ENCODE results near the gene WNK3.
"Not testable (repeated sequence)": the region's sequence is repeated elsewhere in the genome, so short reads cannot be mapped to it uniquely, and the experiment has no call there.

Gene WNK3

DNA sequence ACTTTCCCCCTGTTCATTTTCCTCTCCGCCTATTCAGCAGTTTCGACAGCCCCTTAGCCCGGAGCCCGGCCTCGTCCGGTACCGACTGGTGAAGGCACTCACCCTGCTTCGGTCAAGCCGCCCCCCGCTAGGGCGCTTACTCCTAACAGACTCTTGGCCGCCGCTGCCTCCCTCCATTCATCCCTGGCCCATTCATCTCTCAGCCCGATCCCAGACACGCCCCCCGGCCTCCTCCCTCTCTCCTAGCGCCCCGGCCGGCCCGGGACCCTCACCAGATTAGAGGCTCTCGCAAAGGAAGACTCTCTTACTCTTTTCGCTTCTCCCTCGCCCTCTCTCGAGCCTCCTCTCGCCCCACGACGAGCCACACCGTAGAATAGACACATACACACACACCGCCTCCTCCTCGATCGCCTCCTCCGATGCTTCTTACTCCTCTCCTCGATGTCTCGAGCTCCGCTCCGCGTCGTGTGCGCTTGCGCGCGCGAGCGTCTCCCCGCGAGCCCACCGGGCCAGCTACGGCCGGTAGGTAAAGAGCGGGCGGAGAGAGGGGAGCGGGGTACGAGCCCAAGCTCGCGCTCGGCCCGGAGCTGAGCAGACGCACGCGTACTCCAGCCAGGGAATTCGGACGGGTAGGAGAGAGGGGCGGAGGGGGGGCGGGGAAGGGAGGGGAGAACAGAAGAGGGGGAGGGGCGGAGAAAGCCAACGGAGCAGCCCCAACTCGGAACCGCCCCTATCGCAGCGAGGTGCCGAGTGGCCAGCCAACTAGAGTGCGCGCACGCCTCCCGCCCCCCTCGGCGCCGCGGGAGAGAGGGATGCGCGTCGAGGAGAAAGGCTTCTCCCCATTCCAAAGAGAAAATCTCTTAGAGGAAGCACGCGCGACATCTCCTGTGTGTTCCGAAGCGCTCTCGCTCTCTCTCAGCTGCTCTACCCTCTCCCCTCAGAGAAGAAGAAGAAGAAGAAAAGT, at the start of gene WNK3:
Gene WNK3, minus strand, starts transcription at position 633 of the 964 bp plus-strand sequence.
- DNase-seq (ENCODE audit: low spot score): peak; percentile 57

DNA sequence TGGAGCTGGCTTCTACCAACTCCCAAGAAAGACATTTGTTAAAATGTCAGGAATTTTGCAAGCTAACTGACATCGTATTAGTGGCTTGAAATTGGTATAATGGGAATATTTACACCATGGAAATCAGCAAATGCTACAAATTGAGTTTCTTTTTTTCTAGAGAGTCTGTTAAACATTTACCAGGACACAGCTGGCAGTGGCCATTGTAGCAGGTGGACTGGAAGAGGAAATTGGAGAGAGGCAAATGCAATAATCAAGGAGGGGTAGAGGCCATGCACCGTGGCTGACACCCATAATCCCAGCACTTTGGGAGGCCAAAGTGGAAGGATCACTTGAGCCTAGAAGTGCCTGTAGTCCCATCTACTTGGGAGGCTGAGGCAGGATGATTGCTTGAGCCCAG, 49.4 kb upstream of the WNK3 start:
- DNase-seq (ENCODE audit: low spot score): no peak

DNA sequence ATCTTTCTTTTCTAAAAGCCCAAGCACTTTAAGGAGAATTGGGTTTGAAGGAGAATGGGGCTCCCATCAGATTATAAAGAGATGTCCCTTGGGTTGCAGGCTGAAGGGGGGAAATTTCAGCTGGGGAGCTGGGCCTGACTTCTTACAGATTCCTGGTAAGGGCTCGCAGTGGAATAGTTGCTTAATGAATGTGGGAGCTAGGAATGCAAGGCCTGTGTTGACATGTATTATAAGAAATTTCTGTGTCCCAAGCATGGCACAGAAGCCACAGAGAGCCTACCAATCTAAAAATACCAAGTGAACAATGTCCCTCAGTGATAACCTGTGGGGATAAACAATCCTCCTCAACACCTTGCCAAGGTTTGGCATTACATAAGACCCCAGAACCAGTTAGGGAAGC, 39.3 kb upstream of the WNK3 start:
- DNase-seq (ENCODE audit: low spot score): no peak

DNA sequence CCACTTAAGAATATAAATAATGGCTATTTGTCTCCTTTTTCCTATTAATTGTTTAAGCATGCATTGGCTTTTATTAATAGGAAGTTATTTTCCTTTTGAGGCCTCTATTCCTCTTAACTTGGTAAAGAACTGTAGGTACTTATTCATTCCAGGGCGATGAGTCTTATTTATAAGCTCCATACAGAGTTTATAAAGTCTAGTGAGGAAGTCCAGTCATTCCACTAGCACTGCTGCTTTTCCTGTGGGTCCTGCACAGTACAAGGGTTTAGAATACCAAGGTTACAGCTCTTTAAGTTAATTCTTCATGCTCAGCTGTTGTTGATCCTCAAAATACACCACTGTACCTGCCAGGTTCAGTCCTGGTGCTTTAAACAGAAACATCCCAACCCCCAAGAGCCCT, 28.5 kb upstream of the WNK3 start:
- DNase-seq (ENCODE audit: low spot score): no peak

DNA sequence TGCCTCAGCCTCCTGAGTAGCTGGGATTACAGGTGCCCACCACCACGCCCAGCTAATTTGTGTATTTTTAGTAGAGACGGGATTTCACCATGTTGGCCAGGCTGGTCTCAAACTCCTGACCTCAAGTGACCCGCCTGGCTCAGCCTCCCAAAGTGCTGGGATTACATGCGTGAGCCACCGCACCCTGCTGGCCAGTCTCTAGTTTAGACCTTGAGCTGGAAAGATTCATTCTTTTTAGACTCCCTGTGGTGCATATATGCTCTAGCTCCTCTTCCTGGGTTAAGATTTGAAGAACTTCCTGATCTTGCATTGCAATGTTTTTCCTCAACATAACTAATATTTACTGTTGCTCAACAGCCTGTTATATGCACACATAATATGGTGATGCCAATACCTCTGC, 26.8 kb upstream of the WNK3 start:
- not testable (repeated sequence) for DNase-seq (ENCODE audit: low spot score)

DNA sequence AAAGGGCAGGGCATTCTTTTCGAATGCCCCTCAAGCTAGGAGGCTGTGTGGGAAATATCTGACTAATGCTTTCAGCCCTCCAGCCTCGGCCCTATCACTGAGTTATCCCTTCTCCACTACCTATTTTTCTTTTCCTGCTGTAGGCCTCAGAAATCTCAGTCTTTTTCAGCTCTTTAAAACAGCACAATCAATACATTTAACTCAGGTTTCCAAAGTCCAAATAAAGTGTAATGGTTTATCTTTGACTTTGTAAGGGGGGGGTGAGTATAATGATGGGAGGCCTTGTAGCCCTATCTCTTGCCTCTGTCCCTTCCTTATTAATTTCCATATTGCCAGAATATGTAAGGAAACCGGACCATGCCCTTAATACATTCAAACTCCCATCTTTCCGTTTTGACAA, 1.6 kb upstream of the WNK3 start:
- no peak for DNase-seq (ENCODE audit: low spot score)

DNA sequence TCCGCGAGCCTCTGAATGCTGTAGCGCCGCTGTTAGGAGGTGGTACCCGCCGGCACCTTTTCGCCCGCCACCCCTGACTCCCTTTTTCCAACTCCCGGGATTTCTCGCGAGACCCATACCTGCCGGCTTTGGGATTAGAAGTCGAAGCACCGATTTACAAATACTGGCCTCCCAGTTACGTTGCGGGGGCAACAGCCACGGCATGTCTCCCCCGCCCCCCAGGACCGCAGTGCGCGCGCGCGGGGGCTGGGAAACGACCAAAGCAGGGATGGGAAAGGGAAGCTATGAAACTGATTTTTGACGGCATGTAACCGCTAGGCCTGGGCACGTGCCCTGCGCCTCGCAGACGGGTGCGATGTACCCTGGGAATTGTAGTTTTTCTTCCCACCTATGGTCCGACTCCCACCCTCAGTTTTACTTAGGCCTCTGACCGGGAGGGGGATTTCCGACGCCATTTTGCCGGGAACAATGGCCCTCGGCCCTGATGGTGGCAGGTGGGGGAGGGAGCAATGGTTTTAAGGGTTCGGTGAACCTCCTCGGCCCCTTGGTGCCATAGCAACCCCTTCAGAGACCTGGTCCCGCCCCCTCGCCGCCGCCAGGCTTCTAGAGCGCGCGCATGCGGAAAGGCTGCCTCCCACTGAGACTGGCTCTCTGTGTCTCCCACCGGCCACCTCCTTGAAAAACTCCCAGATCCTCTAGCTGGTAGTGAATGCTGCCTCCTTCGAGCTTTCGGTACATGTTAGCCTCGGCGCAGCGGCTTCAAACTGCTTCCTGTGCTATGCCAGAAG, 772 bp upstream of the WNK3 start:
- peak; percentile 21 for DNase-seq (ENCODE audit: low spot score)

DNA sequence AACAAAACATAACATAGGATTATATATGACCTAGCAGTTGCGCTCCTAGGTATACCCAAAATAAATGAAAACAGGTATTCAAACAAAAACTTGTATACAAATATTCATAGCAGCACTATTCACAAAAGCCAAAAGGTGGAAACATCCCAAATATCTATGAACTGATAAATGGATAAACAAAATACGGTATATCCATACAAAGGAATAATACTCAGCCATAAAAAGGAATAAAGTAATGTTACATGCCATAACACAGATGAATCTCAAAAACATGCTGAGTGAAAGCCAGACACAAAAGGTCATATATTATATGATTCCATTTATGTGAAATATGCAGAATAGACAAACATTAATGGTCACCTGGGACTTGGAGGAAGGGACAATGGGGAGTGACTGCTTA, 5.2 kb downstream of the WNK3 start:
- DNase-seq (ENCODE audit: low spot score): no peak

DNA sequence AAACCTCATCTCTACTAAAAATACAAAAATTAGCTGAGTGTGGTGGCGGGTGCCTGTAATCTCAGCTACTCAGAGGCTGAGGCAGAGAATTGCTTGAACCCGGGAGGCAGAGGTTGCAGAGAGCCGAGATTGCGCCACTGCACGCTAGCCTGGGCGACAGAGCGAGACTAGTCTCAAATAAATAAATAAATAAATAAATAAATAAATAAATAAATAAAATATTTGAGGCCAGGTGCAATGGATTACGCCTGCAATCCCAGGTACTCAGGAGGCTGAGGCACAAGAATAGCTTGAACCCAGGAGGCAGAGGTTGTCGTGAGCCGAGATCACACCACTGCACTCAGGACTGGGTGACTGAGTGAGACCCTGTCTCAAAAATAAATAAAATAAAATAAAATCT, 20.5 kb downstream of the WNK3 start:
- DNase-seq (ENCODE audit: low spot score): not testable (repeated sequence)

DNA sequence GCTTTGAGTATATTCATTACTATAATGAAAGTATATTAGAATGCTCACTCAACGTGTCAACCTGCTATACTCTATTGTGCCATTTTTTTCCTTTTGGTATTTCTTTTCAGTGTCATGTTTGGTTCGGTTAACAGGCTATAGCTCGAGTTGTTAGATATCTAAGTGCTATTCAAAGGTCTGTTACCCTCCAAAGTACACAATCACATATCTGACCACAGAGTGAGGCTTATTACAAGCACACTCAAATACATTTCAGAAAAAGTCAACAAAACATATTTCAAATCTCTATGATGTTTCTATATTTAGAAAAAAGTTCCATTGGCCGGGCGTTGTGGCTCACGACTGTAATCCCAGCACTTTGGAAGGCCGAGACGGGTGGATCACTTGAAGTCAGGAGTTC, 32.8 kb downstream of the WNK3 start:
- no peak for DNase-seq (ENCODE audit: low spot score)

DNA sequence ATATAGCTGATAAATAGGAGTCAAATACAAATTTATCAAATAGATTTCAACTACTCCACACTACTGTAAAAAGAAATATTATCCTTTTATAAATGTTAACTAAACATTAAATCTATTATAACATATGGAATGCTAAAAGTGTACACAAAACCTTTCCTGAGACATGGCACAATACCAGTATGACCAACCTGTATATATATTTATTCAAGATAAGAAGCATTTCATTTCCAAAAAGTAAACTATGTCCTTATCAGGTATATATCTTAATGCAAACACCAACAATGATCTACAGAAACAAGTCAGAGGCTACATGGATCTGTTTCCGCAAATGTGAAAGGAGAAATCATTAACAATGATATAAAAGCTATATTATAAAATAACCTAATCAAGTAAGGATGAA, 37.8 kb downstream of the WNK3 start:
- DNase-seq (ENCODE audit: low spot score): no peak

DNA sequence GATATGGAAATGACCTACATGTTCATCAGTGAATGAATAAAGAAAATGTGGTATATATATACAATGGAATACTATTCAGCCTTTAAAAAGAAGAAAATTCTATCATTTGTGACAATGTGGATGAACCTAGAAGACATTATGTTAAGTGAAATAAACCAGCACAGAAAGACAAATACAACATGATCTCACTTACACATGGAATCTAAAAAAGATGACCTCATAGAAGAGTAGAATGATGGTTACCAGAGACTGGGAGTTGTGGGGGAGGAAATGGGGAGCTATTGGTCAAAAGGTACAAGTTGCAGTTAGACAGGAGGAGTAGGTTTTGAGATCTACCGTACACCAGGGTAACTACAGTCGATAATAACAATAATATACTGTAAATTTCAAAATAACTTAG, 51.5 kb downstream of the WNK3 start:
- no peak for DNase-seq (ENCODE audit: low spot score)

DNA sequence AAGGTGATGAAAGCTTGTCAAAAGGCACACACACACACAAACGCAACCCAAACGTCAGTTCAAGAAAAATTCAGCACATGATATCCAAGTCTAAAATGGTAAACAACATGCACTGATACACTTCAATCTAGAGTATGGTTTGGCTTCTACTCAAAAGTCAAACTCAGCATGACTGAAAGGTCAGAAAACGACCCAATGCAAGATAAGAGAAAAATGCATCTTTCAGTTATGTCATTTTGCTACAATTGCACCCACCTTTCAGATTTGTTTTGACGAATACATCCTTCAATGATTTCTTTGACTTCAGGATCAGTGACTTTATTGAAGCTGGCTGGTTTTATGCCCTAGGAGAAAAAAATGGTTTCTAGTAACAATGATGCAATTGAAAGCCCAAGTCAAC, 56.3 kb downstream of the WNK3 start:
- DNase-seq (ENCODE audit: low spot score): peak; percentile 50

DNA sequence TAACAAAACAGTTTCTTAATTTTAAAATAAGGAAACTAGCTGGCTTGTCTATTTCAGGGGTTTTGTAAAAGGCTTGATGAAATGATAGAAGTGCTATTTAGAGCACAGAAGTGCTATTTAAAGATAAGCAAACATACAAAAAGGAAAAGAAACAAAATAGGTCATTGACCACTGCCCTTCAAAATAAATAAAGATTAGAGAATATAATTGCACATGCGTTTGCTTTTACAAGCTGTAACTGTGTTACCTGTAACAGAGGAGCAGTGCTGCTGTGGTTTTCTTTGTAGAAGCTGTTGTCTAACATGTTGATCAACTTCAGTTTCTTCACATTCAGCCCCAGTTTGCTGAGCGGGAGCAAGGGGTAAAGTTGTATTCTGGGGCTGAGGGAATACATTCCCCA, 63.5 kb downstream of the WNK3 start:
- no peak for DNase-seq (ENCODE audit: low spot score)

DNA sequence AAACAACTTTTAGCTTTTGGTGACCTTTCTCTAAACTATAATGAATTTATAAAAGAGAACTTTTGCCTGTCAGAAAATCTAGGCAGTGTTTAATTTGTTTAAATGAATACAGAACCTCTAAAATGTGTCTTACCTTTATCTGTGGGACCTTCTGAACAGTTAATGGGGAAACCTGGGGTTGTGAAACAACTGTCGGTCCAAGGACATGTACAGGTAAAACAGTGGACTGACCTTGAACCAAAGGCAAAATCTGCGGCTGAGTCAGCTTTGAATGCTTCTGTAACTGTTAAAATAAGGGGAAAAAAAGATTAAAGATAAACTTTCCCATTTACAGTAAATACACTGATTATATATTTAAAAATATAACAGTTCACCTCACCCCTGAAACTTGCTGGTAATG, 65.1 kb downstream of the WNK3 start:
- no peak for DNase-seq (ENCODE audit: low spot score)

DNA sequence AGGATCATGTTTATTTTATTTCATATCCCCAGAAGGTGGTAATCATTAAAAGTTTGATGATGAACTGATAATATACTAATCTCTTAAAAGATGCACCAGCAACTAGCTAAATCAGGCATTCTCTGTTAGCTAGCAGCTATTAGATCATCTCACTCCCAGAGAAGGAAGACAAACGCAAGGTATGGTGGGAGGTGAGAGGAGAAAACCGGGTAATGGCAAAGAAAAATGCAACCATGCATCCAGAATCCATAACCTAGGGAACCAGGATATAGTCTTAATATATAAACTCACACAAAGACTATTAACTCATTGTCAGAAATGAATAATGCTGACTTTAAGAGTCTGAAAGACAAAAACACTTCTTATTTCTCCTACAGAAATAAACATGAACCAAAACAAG, 66.1 kb downstream of the WNK3 start:
- DNase-seq (ENCODE audit: low spot score): no peak

DNA sequence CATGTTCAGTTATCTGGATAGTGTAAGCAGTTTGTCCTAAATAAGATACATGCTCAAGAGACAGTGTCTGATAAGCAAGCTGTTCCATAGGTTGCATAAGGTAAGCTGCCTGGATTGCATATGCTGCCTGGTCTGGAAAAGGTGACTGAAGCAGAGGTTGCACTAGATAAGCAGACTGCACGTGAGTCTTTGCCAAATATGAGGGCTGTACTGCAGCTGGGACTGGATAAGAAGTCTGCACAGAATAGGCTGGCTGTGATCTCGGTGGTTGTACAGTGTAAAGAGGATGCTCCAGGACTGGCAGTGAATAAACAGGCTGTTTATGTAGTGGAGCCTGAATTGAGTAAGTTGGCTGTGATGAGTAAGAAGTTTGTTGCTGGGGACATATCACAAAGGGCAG, 68.9 kb downstream of the WNK3 start:
- DNase-seq (ENCODE audit: low spot score): no peak

DNA sequence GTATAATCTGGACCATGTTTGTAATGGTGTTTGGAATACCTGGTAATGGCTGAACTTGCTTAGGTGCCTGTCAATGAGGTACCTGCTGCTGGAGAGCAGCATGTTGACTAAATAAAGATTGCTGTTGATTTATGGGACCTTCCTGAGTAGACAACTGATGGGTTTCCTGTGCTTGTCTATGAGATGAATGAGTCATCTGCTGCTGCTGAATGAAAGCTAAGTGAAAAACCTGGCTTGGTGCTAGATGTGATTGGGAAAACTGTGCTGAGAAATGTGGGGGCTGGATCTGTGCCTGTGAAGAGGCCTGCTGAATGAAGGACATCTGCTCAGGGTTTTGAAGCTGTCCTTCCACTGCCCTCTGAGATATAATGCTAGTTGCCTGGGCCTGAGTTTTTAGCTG, 69.6 kb downstream of the WNK3 start:
- DNase-seq (ENCODE audit: low spot score): peak; percentile 22

DNA sequence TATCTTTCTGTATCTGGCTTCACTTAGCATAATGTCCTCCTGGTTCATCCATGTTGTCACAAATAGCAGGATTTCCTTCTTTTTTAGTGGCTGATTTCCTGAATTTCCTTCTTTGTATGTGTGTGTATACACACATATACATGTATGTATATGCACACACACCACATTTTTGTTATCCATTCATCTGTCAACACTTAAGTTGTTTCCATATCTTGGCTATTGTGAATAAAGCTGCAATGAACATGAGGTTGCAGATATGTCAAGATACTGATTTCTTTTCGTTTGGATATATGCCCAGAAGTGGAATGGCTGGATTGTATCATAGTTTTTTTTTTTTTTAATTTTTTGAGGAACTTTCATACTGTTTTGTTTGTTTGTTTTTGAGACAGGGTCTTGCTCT, 76.2 kb downstream of the WNK3 start:
- DNase-seq (ENCODE audit: low spot score): no peak

DNA sequence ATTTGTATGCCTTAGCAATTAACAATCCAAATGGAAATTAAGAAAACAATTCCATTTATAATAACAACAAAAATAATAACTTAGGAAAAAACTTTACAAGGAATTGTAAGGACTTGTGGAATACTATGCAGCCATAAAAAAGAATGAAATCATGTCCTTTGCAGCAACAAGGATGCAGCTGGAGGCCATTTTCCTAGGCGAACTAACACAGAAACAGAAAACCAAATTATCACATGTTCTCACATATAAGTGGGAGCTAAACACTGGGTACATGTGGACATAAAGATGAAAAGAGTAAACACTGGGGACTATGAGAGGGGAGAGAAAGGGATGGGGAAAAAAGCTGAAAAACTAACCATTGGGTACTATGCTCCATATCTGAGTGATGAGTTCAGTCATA, 77.4 kb downstream of the WNK3 start:
- no peak for DNase-seq (ENCODE audit: low spot score)

DNA sequence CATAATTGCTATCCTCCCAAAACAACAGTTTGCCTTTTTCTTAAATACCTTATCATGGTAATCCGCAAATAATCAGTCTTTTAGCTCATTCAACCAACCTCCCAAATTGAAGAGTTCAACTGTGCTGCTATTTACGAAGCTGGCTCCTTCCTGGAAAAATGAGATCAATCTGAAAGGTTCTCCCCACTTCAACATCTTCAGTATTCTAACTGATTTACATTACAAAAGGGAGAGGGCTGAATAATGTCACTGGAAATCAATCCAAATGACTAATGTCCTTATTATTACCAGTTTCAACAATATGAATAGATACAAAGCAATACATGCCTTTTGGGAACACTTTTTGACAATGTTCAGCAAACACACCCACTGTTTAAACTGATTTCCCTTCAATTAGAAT, 86.2 kb downstream of the WNK3 start:
- DNase-seq (ENCODE audit: low spot score): no peak

DNA sequence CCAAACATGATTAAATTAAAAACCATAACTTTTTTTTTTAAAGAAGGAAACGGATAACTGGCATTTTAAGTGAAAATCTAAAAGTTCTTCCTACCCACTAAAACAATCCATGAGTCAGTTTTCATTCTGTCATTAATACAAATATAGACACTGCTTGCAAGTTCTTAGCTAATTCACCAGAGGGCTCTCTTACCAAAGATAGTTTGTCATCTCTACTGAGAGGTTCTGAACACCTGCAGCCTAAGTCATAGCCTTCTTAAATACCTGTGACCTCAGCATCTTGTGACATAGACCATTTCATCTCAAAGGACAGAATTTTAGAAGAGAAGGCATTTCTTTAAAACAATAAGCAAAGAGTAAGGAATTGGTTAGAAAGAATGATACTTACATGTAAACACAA, 109.5 kb downstream of the WNK3 start:
- peak; percentile 16 for DNase-seq (ENCODE audit: low spot score)

DNA sequence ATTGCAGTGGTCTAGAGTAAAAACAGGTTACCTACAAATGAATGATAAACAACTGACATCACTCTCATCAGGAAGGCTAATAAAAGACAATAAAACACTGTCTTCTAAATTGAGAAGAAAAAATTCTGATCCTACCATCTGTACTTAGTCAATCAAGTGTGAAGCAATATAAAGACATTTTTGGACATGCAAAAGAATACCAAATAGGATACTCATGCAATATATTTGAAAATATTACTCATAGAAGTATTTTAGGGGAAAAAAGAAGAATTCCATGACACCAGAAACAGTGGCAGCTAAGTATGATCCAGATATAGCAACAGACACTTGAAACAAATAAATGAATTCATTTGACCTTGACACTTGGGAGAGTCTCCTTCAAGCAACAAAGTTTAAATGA, 111.0 kb downstream of the WNK3 start:
- DNase-seq (ENCODE audit: low spot score): no peak
